OCI-LY1 (cell line): ENCODE measurements around the gene PTPRE.

ENCODE experiments used
- H2AFZ ChIP-seq: fragments of 200-600 bp; sonication (generic), shearing (Covaris generic); 2 replicates; pipeline ENCODE4 v1.6.0; 2014; ENCODE audit warnings: antibody characterized with exemption, mild to moderate bottlenecking, low read length
- H3F3A ChIP-seq: fragments of 200-600 bp; sonication (generic), shearing (Covaris generic); 2 replicates; pipeline ENCODE4 v1.6.0; 2014; ENCODE audit warnings: mild to moderate bottlenecking, antibody characterized with exemption, low read length, moderate library complexity; ENCODE audit not compliant: insufficient read depth
- H3K27ac ChIP-seq: fragments of 200-600 bp; sonication (generic); 2 replicates; pipeline ENCODE4 v1.5.1; 2014; ENCODE audit warnings: low read length, mixed run types, mild to moderate bottlenecking, low read depth; ENCODE audit not compliant: poor library complexity, severe bottlenecking
- H3K27me3 ChIP-seq: fragments of 200-600 bp; sonication (generic); 2 replicates; pipeline ENCODE4 v1.6.0; 2014; ENCODE audit warnings: antibody characterized with exemption, mild to moderate bottlenecking, low read length, moderate library complexity; ENCODE audit not compliant: insufficient read depth
- H3K36me3 ChIP-seq: fragments of 200-600 bp; sonication (generic); 2 replicates; pipeline ENCODE4 v1.6.1; 2014; ENCODE audit warnings: mild to moderate bottlenecking, antibody characterized with exemption, low read length, moderate library complexity, mixed read lengths; ENCODE audit not compliant: insufficient read depth
- H3K4me1 ChIP-seq: fragments of 200-600 bp; sonication (generic); 2 replicates; pipeline ENCODE4 v1.5.1; 2014; ENCODE audit warnings: mild to moderate bottlenecking, low read length, moderate library complexity; ENCODE audit not compliant: insufficient read depth, severe bottlenecking
- H3K4me2 ChIP-seq: fragments of 200-600 bp; sonication (generic), shearing (Covaris generic); 2 replicates; pipeline ENCODE4 v1.6.1; 2014; ENCODE audit warnings: low read length
- H3K4me3 ChIP-seq: fragments of 200-600 bp; sonication (generic); 2 replicates; pipeline ENCODE4 v1.5.1; 2014; ENCODE audit warnings: low read length, low read depth, mild to moderate bottlenecking, mixed read lengths; ENCODE audit not compliant: poor library complexity, severe bottlenecking
- H3K79me2 ChIP-seq: fragments of 200-600 bp; shearing (Covaris generic); 2 replicates; pipeline ENCODE4 v1.6.1; 2016; ENCODE audit warnings: mixed run types, low read length, mixed read lengths; ENCODE audit not compliant: insufficient read depth
- H3K9ac ChIP-seq: fragments of 200-600 bp; sonication (generic), shearing (Covaris generic); 2 replicates; pipeline ENCODE4 v1.6.1; 2014; ENCODE audit warnings: mild to moderate bottlenecking, low read length, mixed read lengths
- H3K9me2 ChIP-seq: fragments of 200-600 bp; sonication (generic), shearing (Covaris generic); 2 replicates; pipeline ENCODE4 v1.6.1; 2014; ENCODE audit warnings: low read depth, mild to moderate bottlenecking, low read length, mixed read lengths
- H3K9me3 ChIP-seq: fragments of 200-600 bp; shearing (Covaris generic); 2 replicates; pipeline ENCODE4 v1.6.1; 2014; ENCODE audit warnings: low read length, mixed read lengths
- H4K20me1 ChIP-seq: fragments of 200-600 bp; sonication (generic), shearing (Covaris generic); 2 replicates; pipeline ENCODE4 v1.6.0; 2016; ENCODE audit warnings: mild to moderate bottlenecking, low read length; ENCODE audit not compliant: insufficient read depth
- CTCF ChIP-seq: fragments of 200-600 bp; sonication (generic), shearing (Covaris generic); IDR thresholded peaks from 2 replicates; pipeline ENCODE4 v1.5.1; 2017; ENCODE audit warnings: mild to moderate bottlenecking, antibody characterized with exemption, low read length, moderate library complexity, mixed read lengths
- EZH2 ChIP-seq: fragments of 200-600 bp; sonication (generic), shearing (Covaris generic); IDR thresholded peaks from 2 replicates; pipeline ENCODE4 v1.8.0; 2017; ENCODE audit warnings: borderline replicate concordance, mixed run types, mild to moderate bottlenecking, antibody characterized with exemption, low read length, moderate library complexity, mixed read lengths

Gene PTPRE

GRCh38 chr10:127871631-127872010, 35.3 kb upstream of the PTPRE start:
- H3K27me3 ChIP-seq, result peaks cover 4% of the 10 kb centered on the region; the same call in 1 of the 2 replicates
- no peaks in the 10 kb centered on the region for H3K79me2 ChIP-seq
- no peak for TF ChIP-seq CTCF
- no peak for TF ChIP-seq EZH2
- H3K4me1 ChIP-seq, result no peaks in the 10 kb centered on the region
- no peak overlapping the region for H3K4me2 ChIP-seq
- H3K9ac ChIP-seq, result no peak overlapping the region
- no peak overlapping the region for H2AFZ ChIP-seq
- H4K20me1 ChIP-seq, result no peaks in the 10 kb centered on the region
- no peaks in the 10 kb centered on the region for H3K9me3 ChIP-seq
- no peaks in the 10 kb centered on the region for H3K9me2 ChIP-seq
- H3K27ac ChIP-seq, result no peak overlapping the region
- H3K4me3 ChIP-seq, result no peak overlapping the region
- no peaks in the 10 kb centered on the region for H3F3A ChIP-seq
- no peaks in the 10 kb centered on the region for H3K36me3 ChIP-seq

- Histone ChIP-seq H3F3A (no peaks in the 10 kb centered on the region), H3K4me2 (no peak overlapping the region), H3K79me2 (no peaks in the 10 kb centered on the region), H3K9me2 (no peaks in the 10 kb centered on the region), H3K27me3 (peaks cover 4% of the 10 kb centered on the region; the same call in 1 of the 2 replicates), H3K36me3 (no peaks in the 10 kb centered on the region), H3K27ac (no peak overlapping the region), H4K20me1 (no peaks in the 10 kb centered on the region), H3K9ac (no peak overlapping the region), H3K4me3 (no peak overlapping the region), H2AFZ (no peak overlapping the region), H3K4me1 (no peaks in the 10 kb centered on the region), H3K9me3 (no peaks in the 10 kb centered on the region)
- TF ChIP-seq CTCF (no peak), EZH2 (no peak)
Measured at GRCh38 chr10:127872011-127872761, 34.7 kb upstream of the PTPRE start.

GRCh38 chr10:127872871-127873600, 33.9 kb upstream of the PTPRE start:
- Histone ChIP-seq H3K4me1 (no peaks in the 10 kb centered on the region), H3K4me2 (no peak overlapping the region), H3K9me2 (no peaks in the 10 kb centered on the region), H2AFZ (no peak overlapping the region), H3K27ac (no peak overlapping the region), H3K9me3 (no peaks in the 10 kb centered on the region), H3K9ac (no peak overlapping the region), H3K4me3 (no peak overlapping the region), H3K36me3 (no peaks in the 10 kb centered on the region), H3K27me3 (peaks cover 4% of the 10 kb centered on the region; the same call in 1 of the 2 replicates), H3K79me2 (no peaks in the 10 kb centered on the region), H3F3A (no peaks in the 10 kb centered on the region), H4K20me1 (no peaks in the 10 kb centered on the region)
- TF ChIP-seq CTCF (peak; percentile 11; the same call in 1 of the 2 replicates), EZH2 (no peak)
